Fibroblast of the aortic adventitia (primary cell): ENCODE data around the gene MKRN1. TPM values are rescaled to one million over a fixed set of nuclear protein-coding genes. Genes with fewer than 3 reads are reported as not detected.

Experiments used
- DNase-seq: peaks from one replicate; pipeline ENCODE4 v3.0.0-alpha.2; 2010; ENCODE audit warnings: low read depth
- H3K4me3 ChIP-seq: 2 replicates; pipeline ENCODE4 v1.5.1; 2011; ENCODE audit warnings: low read depth, mild to moderate bottlenecking, control low read depth, low read length, moderate library complexity
- total RNA-seq: library from RNA; depleted of rRNA; stranded (reverse); fragments of >200 nt; gene quantifications from 2 replicates; pipeline ENCODE4 v1.2.3, GENCODE V29; 2012; ENCODE audit warnings: low replicate concordance
- TF ChIP-seq, protein P1 (sequence below): IDR thresholded peaks from 2 replicates; pipeline ENCODE4 v1.5.1; 2011; ENCODE audit warnings: mild to moderate bottlenecking, low read length, control low read depth, inconsistent platforms; ENCODE audit not compliant: insufficient read depth

Gene MKRN1
- total RNA-seq, 1 donor, result 52.6 TPM

DNA sequence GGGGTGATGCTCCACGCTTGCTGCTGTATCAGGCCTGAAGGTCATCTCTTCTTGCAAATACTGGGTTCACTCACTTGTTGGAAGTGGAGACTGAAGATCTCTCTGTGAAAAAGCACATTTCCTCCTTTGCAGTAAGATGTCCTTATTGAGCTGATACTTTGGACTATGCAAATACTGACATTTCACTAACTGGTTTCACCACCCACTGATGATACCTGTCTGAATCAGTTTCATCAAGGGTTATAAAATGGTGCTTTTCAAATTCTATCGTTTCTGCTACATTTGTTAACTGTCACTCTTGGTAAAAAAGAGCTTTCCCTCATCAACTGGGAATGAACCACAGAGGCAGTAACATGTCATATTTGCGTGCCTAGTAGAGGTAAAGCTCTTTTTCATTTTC is 39.9 kb downstream of the MKRN1 start:
- no peak overlapping the region for H3K4me3 ChIP-seq
- TF ChIP-seq, protein P1, sequence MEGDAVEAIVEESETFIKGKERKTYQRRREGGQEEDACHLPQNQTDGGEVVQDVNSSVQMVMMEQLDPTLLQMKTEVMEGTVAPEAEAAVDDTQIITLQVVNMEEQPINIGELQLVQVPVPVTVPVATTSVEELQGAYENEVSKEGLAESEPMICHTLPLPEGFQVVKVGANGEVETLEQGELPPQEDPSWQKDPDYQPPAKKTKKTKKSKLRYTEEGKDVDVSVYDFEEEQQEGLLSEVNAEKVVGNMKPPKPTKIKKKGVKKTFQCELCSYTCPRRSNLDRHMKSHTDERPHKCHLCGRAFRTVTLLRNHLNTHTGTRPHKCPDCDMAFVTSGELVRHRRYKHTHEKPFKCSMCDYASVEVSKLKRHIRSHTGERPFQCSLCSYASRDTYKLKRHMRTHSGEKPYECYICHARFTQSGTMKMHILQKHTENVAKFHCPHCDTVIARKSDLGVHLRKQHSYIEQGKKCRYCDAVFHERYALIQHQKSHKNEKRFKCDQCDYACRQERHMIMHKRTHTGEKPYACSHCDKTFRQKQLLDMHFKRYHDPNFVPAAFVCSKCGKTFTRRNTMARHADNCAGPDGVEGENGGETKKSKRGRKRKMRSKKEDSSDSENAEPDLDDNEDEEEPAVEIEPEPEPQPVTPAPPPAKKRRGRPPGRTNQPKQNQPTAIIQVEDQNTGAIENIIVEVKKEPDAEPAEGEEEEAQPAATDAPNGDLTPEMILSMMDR, result no peak
- DNase-seq, result no peak

DNA sequence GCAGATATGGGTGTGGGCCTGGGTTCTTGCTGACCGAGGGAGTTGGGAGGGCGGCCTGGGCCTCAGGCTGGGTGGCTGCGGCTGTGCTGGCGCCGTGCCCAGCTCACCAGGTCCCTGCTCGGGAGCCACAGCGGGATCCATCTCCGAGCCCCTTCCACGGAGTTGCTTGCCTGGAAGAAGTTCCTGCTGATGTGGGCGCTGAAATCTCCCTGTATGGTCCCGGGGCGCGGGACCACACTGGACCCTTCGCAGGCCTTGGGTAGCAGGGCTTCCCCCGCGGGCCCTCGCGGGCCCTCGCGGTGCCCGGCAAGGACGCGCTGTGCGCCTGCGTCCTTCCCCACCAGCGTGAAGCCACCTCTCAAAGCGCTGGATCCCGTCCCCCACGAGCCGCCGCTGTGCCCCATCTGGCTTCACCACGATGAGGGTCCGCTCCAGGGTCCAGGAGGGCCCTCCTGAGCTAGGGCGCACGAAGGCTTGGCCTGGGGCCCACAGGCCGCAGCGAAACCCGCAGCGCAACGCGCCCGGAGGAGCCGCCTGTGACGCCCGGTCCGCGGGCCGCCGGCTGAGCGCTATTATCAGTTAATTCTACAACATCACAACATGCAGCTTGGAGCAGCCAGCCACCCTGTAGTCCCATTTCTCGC is 43.9 kb downstream of the MKRN1 start:
- TF ChIP-seq, protein P1, result no peak
- H3K4me3 ChIP-seq, result no peak overlapping the region

DNA sequence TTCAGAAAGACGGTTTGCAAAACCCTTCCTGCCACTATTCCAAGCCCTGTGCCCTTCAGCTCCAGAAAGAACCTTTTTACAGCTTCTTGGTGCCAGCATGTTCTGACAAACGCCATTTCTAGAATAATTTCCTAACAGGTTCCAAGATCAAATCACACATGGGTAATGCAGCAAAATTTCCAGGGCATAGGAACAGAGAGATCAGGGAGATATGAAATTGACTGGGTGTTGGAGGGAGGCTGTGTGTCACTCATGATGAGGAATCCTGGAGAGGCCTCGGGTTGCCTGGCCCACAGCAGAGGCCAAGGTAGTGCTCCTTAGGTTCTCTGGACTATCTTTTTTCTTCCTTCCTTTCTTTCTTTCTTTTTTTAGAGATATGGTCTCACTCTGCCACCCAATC is 45.9 kb downstream of the MKRN1 start:
- H3K4me3 ChIP-seq, result no peak overlapping the region
- DNase-seq, result no peak
- TF ChIP-seq, protein P1, result no peak

More for the DNA sequence above, 43.9 kb downstream of the MKRN1 start:
- no peak for DNase-seq

DNA sequence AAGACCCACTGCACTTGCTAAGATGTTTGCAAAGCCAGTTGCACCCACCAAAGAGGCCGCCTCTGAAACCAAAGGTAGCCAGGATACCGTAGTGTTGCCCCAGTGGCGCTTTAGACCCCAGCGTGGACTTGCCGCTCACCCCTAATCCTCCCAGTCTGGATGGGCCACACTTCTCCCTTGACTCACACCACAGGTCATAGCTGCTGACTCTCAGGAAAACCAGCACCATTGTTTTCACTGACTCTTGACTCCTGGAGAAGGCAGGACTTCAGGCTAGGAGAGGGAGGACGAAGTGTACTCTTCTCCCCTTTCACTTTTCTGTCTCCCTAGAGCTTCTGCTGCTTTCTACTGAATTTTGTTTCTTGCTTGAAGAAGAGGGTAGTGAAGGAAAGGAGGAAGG is 53.2 kb downstream of the MKRN1 start:
- TF ChIP-seq, protein P1, result no peak
- DNase-seq, result no peak

DNA sequence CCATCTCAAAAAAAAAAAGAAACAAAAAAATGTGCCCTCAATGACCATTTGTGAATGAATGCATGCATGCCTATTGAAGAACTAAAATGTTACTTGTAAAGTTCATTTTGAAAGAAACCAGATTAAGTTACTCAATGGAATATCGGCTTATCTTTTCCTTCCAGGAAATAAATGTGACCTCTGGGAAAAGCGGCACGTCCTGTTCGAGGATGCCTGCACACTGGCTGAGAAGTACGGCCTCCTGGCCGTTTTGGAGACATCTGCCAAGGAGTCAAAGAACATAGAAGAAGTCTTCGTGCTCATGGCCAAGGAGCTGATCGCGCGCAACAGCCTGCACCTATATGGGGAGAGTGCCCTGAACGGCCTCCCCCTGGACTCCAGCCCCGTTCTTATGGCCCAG is 53.6 kb downstream of the MKRN1 start:
- no peak for DNase-seq
- TF ChIP-seq, protein P1, result no peak

More for the DNA sequence above, 53.2 kb downstream of the MKRN1 start:
- H3K4me3 ChIP-seq, result no peak overlapping the region

DNA sequence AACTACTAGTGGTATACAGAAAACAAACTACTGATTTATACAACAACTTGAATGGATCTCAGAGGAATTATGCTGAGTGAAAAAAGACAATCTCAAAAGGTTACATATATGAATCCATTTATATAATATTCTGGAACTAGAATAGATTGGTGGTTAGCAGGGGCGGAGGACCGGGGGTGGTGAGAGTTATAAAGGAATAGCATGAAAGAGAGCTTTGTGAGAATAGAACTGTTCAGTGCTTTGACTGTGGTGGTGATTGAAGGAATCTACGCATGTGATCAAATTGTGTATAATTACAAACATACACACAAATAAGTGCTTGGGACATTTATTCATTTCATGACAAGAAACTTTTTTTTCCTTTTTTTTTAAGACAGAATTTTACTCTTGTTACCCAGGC is 55.8 kb downstream of the MKRN1 start:
- H3K4me3 ChIP-seq, result no peak overlapping the region
- TF ChIP-seq, protein P1, result no peak
- no peak for DNase-seq

More for the DNA sequence above, 53.6 kb downstream of the MKRN1 start:
- no peak overlapping the region for H3K4me3 ChIP-seq

DNA sequence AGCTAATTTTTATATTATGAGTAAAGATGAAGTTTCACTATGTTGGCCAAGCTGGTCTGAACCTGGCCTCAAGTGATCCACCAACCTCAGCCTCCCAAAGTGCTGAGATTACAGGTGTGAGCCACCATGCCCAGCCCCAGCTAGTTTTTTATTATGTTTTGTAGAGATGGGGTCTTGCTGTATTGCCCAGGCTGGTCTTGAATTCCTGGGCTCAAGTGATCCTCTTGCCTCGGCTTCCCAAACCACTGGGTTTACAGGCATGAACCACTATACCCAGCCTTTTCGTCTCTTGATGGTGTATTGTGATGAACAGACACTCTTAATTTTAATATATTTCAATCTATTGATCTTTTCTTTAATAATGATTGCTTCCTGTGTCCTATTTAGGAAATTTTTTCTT is 57.8 kb downstream of the MKRN1 start:
- H3K4me3 ChIP-seq, result no peak overlapping the region
- no peak for DNase-seq
- TF ChIP-seq, protein P1, result no peak
